Central memory CD8-positive, alpha-beta T cell (primary cell): ENCODE results near the gene TCERG1L.

ENCODE experiments used
- ATAC-seq: fragments of 150-1000 bp; cut with Tn5 transposase; replicated peaks from 2 replicates; pipeline ENCODE4 v1.10.0; 2022; ENCODE audit warnings: mild to moderate bottlenecking, moderate FRiP score, moderate number of reproducible peaks; ENCODE audit not compliant: poor library complexity, severe bottlenecking; ENCODE audit errors: extremely low read depth
- DNase-seq, 2 donors: peaks; one replicate each; pipeline ENCODE4 v3.0.0; 2021; ENCODE audit warnings: low spot score in 2 of 2
- H3K27ac Mint-ChIP-seq: one replicate; pipeline ENCODE4 v1.8.0; 2022; ENCODE audit warnings: low read depth, mild to moderate bottlenecking, moderate library complexity, mixed read lengths
- H3K27me3 Mint-ChIP-seq: one replicate; pipeline ENCODE4 v1.8.0; 2022; ENCODE audit warnings: mixed read lengths
- H3K36me3 Mint-ChIP-seq: one replicate; pipeline ENCODE4 v1.8.0; 2022; ENCODE audit warnings: mild to moderate bottlenecking, moderate library complexity, mixed read lengths; ENCODE audit not compliant: insufficient read depth
- H3K4me1 Mint-ChIP-seq: one replicate; pipeline ENCODE4 v1.8.0; 2022; ENCODE audit warnings: mixed read lengths
- H3K4me3 Mint-ChIP-seq: one replicate; pipeline ENCODE4 v1.8.0; 2022; ENCODE audit warnings: mild to moderate bottlenecking, moderate library complexity, mixed read lengths
- H3K9me3 Mint-ChIP-seq: one replicate; pipeline ENCODE4 v1.8.0; 2022; ENCODE audit warnings: mixed read lengths

Gene TCERG1L

DNA sequence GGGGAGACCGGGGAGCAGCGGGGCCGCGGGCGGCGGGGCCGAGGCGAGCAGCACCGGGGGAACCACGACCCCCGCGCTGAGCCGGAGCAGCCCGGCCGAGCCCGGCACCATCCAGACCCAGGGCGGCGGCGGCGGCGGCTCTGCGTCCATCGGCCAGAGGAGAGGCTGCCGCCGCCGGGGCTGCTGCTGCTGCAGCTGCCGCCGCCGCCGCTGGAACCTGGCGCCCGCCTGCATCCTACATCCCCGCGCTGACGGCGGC, 190 bp downstream of the TCERG1L start:
- Mint-ChIP-seq H3K27ac (no peak overlapping the region), H3K4me1 (no peaks in the 10 kb centered on the region), H3K4me3 (no peak overlapping the region), H3K27me3 (peaks cover 55% of the 10 kb centered on the region), H3K36me3 (no peaks in the 10 kb centered on the region), H3K9me3 (no peaks in the 10 kb centered on the region)
- ATAC-seq (no peak), DNase-seq (no peak)

DNA sequence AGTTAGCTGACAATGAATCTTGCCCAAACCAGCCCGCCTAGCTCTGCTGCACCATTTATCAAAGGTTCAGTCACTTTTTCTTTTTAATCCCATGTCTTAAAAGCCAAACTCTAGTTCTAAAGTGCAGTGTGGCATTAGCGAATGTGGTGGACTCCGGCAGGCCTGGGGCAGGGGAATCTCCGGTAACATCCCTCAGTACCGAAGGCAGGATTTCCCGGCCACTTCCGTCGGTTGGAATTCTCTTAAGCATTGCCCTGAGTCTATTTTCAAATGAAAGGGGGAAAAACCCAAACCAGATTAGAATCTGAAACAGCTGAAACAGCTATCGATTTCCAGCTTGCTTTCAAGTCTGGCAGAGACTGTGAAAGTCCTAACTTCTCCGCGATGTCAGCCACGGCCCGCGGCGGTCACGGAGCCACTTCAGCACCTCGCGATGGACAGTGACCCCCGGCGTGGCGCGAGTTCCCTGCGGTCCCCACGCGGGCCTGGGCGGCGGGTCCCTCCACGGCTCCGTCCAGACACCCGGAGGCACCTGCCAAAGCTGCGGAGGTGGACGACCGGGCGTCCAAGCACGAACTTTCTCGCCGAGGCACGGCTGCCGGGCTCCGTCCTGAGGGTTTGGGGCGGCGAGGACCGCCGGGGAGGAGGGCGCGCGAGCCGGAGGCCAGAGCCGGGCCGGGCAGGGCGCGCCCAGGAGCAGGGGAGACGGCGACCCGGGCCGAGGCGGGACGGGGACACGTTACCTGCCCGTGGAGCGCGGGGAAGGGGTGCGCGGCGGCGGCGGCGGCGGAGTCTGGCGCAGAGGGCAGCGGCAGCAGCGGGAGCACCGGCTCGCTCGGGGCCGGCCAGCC, 745 bp downstream of the TCERG1L start:
- Mint-ChIP-seq H3K4me1 (no peaks in the 10 kb centered on the region), H3K36me3 (no peaks in the 10 kb centered on the region), H3K27ac (no peak overlapping the region), H3K4me3 (no peak overlapping the region), H3K27me3 (peaks cover 54% of the 10 kb centered on the region), H3K9me3 (no peaks in the 10 kb centered on the region)
- ATAC-seq (no peak), DNase-seq (no peak)

GRCh38 chr10:131310142-131310541, 1.4 kb downstream of the TCERG1L start:
- H3K27me3 Mint-ChIP-seq: peaks cover 55% of the 10 kb centered on the region
- H3K36me3 Mint-ChIP-seq: no peaks in the 10 kb centered on the region
- no peak overlapping the region for H3K27ac Mint-ChIP-seq
- no peak overlapping the region for H3K4me3 Mint-ChIP-seq
- no peaks in the 10 kb centered on the region for H3K9me3 Mint-ChIP-seq
- DNase-seq: no peak
- ATAC-seq: no peak
- no peaks in the 10 kb centered on the region for H3K4me1 Mint-ChIP-seq

- Mint-ChIP-seq H3K4me1 (no peaks in the 10 kb centered on the region), H3K4me3 (no peak overlapping the region), H3K9me3 (peaks cover 8% of the 10 kb centered on the region), H3K27ac (no peak overlapping the region), H3K36me3 (no peaks in the 10 kb centered on the region), H3K27me3 (peaks cover 9% of the 10 kb centered on the region)
- DNase-seq (no peak), ATAC-seq (no peak)
Observed at GRCh38 chr10:131300508-131300907, 11.0 kb downstream of the TCERG1L start.

DNA sequence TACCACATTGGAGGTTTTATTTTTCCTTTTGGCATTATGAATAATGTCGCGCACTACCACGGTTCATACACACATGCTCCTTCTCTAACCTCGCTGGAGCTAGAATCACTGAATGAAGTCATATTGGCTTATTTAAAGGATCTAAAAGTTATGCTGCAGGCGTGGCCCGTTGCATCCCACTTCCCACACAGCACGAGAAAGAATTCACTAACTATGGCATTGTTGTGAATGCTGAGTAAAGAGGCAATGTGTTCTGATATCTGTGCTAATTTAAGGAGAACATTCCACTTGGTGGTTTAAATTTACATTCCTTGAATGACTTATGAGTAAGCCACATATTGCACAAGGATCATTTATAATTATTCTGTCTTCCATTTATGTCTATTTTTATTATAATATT, 20.7 kb downstream of the TCERG1L start:
- no peaks in the 10 kb centered on the region for H3K4me1 Mint-ChIP-seq
- ATAC-seq (no peak), DNase-seq (no peak)
- no peak overlapping the region for H3K4me3 Mint-ChIP-seq
- no peaks in the 10 kb centered on the region for H3K36me3 Mint-ChIP-seq
- H3K27me3 Mint-ChIP-seq: no peaks in the 10 kb centered on the region
- peaks cover 5% of the 10 kb centered on the region for H3K9me3 Mint-ChIP-seq
- no peak overlapping the region for H3K27ac Mint-ChIP-seq

DNA sequence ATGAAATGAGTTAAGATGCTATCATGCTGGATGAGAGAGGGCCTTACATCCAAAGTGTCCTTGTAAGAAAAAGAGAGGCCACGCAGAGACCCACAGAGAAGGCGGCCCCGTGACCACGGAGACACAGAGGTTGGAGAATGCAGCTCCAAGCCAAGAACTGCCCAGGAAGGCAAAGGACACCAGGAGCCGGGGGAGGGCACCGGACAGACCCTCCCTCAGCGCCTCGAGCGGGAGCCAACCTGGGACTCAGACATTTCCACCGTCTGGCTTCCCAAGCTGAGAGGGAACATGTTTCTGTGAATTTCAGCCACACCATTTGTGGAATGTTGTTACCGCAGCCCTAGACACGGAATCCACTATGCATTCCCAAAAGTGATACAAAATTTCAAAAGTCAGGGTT, 22.9 kb downstream of the TCERG1L start:
- Mint-ChIP-seq H3K4me1 (no peaks in the 10 kb centered on the region), H3K36me3 (no peaks in the 10 kb centered on the region), H3K27ac (no peak overlapping the region), H3K9me3 (peaks cover 11% of the 10 kb centered on the region), H3K4me3 (no peak overlapping the region), H3K27me3 (no peaks in the 10 kb centered on the region)
- ATAC-seq (no peak), DNase-seq (no peak)

- no peak for DNase-seq
- no peaks in the 10 kb centered on the region for H3K4me1 Mint-ChIP-seq
- no peak for ATAC-seq
- H3K36me3 Mint-ChIP-seq: no peaks in the 10 kb centered on the region
- peaks cover 11% of the 10 kb centered on the region for H3K9me3 Mint-ChIP-seq
- H3K27ac Mint-ChIP-seq: no peak overlapping the region
- H3K4me3 Mint-ChIP-seq: no peak overlapping the region
- no peaks in the 10 kb centered on the region for H3K27me3 Mint-ChIP-seq
Observed at GRCh38 chr10:131282961-131283360, 28.6 kb downstream of the TCERG1L start.

DNA sequence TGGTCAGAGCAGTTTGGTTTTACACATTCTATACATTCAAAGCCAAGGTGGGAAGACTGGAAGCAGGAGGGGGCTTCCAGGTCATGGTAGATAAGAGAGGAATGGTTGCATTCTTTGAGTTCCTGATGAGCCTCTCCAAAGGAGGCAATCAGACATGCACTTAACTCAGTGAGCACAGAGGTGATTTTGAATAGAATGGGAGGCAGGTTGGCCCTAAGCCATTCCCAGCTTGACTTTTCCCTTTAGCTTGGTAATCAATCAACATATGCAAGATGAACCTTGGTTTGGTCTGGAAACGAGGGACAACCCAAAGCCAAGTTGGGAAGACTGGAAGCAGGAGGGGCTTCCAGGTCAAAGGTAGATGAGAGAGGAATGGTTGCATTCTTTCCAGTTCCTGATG, 31.4 kb downstream of the TCERG1L start:
- DNase-seq (no peak), ATAC-seq (no peak)
- H3K4me3 Mint-ChIP-seq: no peak overlapping the region
- no peak overlapping the region for H3K27ac Mint-ChIP-seq
- H3K4me1 Mint-ChIP-seq: no peaks in the 10 kb centered on the region
- H3K9me3 Mint-ChIP-seq: peaks cover 7% of the 10 kb centered on the region
- no peaks in the 10 kb centered on the region for H3K36me3 Mint-ChIP-seq
- no peaks in the 10 kb centered on the region for H3K27me3 Mint-ChIP-seq

- Mint-ChIP-seq H3K27me3 (no peaks in the 10 kb centered on the region), H3K9me3 (peaks cover 5% of the 10 kb centered on the region), H3K4me1 (no peaks in the 10 kb centered on the region), H3K36me3 (no peaks in the 10 kb centered on the region), H3K4me3 (no peak overlapping the region), H3K27ac (no peak overlapping the region)
- DNase-seq (no peak), ATAC-seq (no peak)
Observed at GRCh38 chr10:131279516-131279915, 32.0 kb downstream of the TCERG1L start.

- no peak overlapping the region for H3K4me3 Mint-ChIP-seq
- H3K4me1 Mint-ChIP-seq: no peaks in the 10 kb centered on the region
- H3K36me3 Mint-ChIP-seq: no peaks in the 10 kb centered on the region
- ATAC-seq (no peak), DNase-seq (no peak)
- H3K27me3 Mint-ChIP-seq: no peaks in the 10 kb centered on the region
- no peak overlapping the region for H3K27ac Mint-ChIP-seq
- peaks cover 5% of the 10 kb centered on the region for H3K9me3 Mint-ChIP-seq
Observed at GRCh38 chr10:131277969-131278368, 33.6 kb downstream of the TCERG1L start.

DNA sequence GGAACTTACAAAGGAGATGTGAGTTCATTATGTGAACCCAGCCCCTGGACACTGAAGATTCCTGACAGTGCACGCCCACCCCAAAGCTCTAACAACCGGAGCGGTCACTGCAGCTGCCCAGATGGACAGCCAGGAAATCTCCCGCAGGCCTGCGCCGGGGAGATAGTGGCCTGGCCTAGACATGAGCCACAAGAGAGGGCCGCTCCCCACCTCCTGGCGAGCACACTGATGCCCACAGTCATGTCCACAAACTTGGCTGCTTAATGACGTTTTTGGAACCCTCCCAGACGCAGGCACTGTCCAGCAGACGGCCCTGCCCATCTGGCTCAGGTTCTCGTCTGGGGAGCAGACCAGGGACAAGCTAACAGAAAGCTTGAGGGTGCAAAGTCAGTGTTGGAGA, 34.2 kb downstream of the TCERG1L start:
- no peak for DNase-seq
- peaks cover 5% of the 10 kb centered on the region for H3K9me3 Mint-ChIP-seq
- H3K4me1 Mint-ChIP-seq: no peaks in the 10 kb centered on the region
- H3K27me3 Mint-ChIP-seq: no peaks in the 10 kb centered on the region
- H3K36me3 Mint-ChIP-seq: no peaks in the 10 kb centered on the region
- no peak overlapping the region for H3K4me3 Mint-ChIP-seq
- H3K27ac Mint-ChIP-seq: no peak overlapping the region
- no peak for ATAC-seq

DNA sequence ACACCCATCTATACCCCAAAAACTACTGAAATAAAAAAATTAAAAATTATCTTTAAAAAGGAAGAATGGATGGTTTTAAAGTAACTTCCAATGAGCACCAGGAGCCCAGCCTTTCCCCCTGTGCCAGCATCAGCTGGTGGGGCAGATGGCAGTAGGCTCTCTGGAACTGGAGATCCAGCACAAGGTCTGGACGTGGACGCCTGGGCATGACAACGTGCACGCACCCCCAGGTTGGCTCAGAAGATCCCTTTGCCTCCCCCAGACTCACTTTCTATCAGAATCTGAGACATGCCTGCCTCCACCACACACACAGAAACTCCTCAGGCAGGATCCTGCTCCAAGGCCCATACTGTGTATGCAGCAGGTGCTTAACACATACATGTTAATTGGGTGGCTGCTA, 35.8 kb downstream of the TCERG1L start:
- Mint-ChIP-seq H3K9me3 (no peaks in the 10 kb centered on the region), H3K4me1 (no peaks in the 10 kb centered on the region), H3K27ac (no peak overlapping the region), H3K36me3 (no peaks in the 10 kb centered on the region), H3K4me3 (no peak overlapping the region), H3K27me3 (no peaks in the 10 kb centered on the region)
- DNase-seq: no peak
- no peak for ATAC-seq

GRCh38 chr10:131274883-131275282, 36.6 kb downstream of the TCERG1L start:
- Mint-ChIP-seq H3K36me3 (no peaks in the 10 kb centered on the region), H3K27me3 (no peaks in the 10 kb centered on the region), H3K4me1 (no peaks in the 10 kb centered on the region), H3K27ac (no peak overlapping the region), H3K4me3 (no peak overlapping the region), H3K9me3 (peaks cover 2% of the 10 kb centered on the region)
- DNase-seq: no peak
- no peak for ATAC-seq
